ENCODE measurements around the gene ATF2. TPM values are rescaled to one million over a fixed set of nuclear protein-coding genes. Genes with fewer than 3 reads are reported as not detected.

ATF2 gene
- total and polyA plus RNA-seq, 2 of the 8 experiments (the other 6 are each of a cell fraction or from before 2014, with no cell fraction given), result 31.2 to 46.5 TPM

DNA sequence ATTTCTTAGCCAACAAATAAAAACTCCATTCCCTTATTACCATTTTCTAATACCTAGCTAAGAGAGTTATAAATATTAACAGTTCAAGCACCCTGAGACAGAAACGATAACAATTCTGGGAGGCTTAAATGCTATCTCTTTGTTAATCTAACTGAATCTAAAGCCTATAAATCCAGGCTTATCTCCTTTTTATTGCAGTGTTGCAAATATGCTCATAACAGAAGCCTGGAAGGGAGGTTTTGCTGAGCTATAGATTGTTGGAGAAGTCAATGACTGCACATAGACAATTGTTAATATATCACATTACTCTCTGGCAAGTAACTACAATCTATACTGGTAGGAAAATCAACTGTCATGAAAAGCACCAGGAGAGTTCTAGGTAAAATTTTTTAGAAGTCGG, 30.2 kb downstream of the ATF2 start (continued):
- TF ChIP-seq RXRA (IDR thresholded peaks at IDR 0.05; ENCODE audit: insufficient read depth, low read depth, low read length) (no peak), POLR2AphosphoS5 (IDR thresholded peaks at IDR 0.05; ENCODE audit: low read depth, low read length) (no peak)
